Neural cell (in vitro differentiated cells): ENCODE results near the gene MYRF.

Experiments used
- CTCF ChIP-seq: fragments of 450-650 bp; IDR thresholded peaks from 2 replicates; pipeline ENCODE4 v1.5.1; 2014; ENCODE audit warnings: antibody characterized with exemption, mild to moderate bottlenecking, moderate library complexity; ENCODE audit not compliant: poor library complexity, severe bottlenecking
- EP300 ChIP-seq: fragments of 450-650 bp; conservative IDR thresholded peaks from 2 replicates; pipeline ENCODE4 v1.6.1; 2014; ENCODE audit warnings: antibody characterized with exemption, mild to moderate bottlenecking, moderate library complexity; ENCODE audit not compliant: poor library complexity, severe bottlenecking
- EZH2 ChIP-seq: fragments of 200-600, 300-800 bp; shearing (Covaris generic), sonication (generic); IDR thresholded peaks from 2 replicates; pipeline ENCODE4 v1.6.1; 2014; ENCODE audit warnings: antibody characterized with exemption, low read length, borderline replicate concordance, mild to moderate bottlenecking; ENCODE audit not compliant: insufficient read depth, poor library complexity, severe bottlenecking
- POLR2AphosphoS5 ChIP-seq: IDR thresholded peaks from 2 replicates; pipeline ENCODE4 v1.6.1; 2012
- RAD21 ChIP-seq: fragments of 450-650 bp; conservative IDR thresholded peaks from 2 replicates; pipeline ENCODE4 v1.6.1; 2014; ENCODE audit warnings: antibody characterized with exemption, mild to moderate bottlenecking, moderate library complexity
- REST ChIP-seq: IDR thresholded peaks from 2 replicates; pipeline ENCODE4 v1.6.1; 2012; ENCODE audit warnings: borderline replicate concordance
- SMC3 ChIP-seq: fragments of 450-650 bp; conservative IDR thresholded peaks from 2 replicates; pipeline ENCODE4 v1.6.1; 2014; ENCODE audit warnings: antibody characterized with exemption, mild to moderate bottlenecking, moderate library complexity; ENCODE audit not compliant: poor library complexity
- TAF1 ChIP-seq: IDR thresholded peaks from 2 replicates; pipeline ENCODE4 v1.6.1; 2012; ENCODE audit warnings: low read depth

- TF ChIP-seq CTCF (no peak), REST (no peak), POLR2AphosphoS5 (no peak), EZH2 (no peak), EP300 (no peak), SMC3 (no peak), TAF1 (no peak), RAD21 (no peak)
These were observed 42.4 kb upstream of the MYRF start for GRCh38 chr11:61710019-61710418.
